HG02981 (cell line): Measurements from ENCODE around the gene SEMA4F.

ENCODE experiments used
- ATAC-seq: cut with Tn5 transposase; IDR thresholded peaks from one replicate; pipeline ENCODE4 v1.9.1; 2021; ENCODE audit warnings: mild to moderate bottlenecking, moderate library complexity; ENCODE audit not compliant: unreplicated experiment

SEMA4F gene

GRCh38 chr2:74703373-74703772, 49.3 kb downstream of the SEMA4F start:
- no peak for ATAC-seq

- ATAC-seq, result no peak
These were observed 50.2 kb downstream of the SEMA4F start for GRCh38 chr2:74704216-74704615.

GRCh38 chr2:74706741-74707140, 52.7 kb downstream of the SEMA4F start:
- ATAC-seq, result no peak

- no peak for ATAC-seq
These were observed 53.8 kb downstream of the SEMA4F start for GRCh38 chr2:74707837-74708236.

- no peak for ATAC-seq
These were observed 54.2 kb downstream of the SEMA4F start for GRCh38 chr2:74708296-74708695.

- ATAC-seq, result no peak
These were observed 54.8 kb downstream of the SEMA4F start for GRCh38 chr2:74708883-74709282.

GRCh38 chr2:74712223-74713053, 58.4 kb downstream of the SEMA4F start:
- ATAC-seq, result no peak

- no peak for ATAC-seq
These were observed 60.6 kb downstream of the SEMA4F start for GRCh38 chr2:74714691-74715080.

- peak; percentile 90 for ATAC-seq
These were observed 61.2 kb downstream of the SEMA4F start for GRCh38 chr2:74715081-74715791.

GRCh38 chr2:74715880-74716279, 61.8 kb downstream of the SEMA4F start:
- ATAC-seq, result no peak

- no peak for ATAC-seq
These were observed 65.0 kb downstream of the SEMA4F start for GRCh38 chr2:74719066-74719465.

- no peak for ATAC-seq
These were observed 67.3 kb downstream of the SEMA4F start for GRCh38 chr2:74721316-74721715.

- no peak for ATAC-seq
These were observed 70.4 kb downstream of the SEMA4F start for GRCh38 chr2:74724496-74724895.

- no peak for ATAC-seq
These were observed 71.2 kb downstream of the SEMA4F start for GRCh38 chr2:74725287-74725686.

- ATAC-seq, result no peak
These were observed 74.8 kb downstream of the SEMA4F start for GRCh38 chr2:74728842-74729241.

- no peak for ATAC-seq
These were observed 76.5 kb downstream of the SEMA4F start for GRCh38 chr2:74730530-74730929.
